K562 (cell line): ENCODE measurements around the gene CTF1. TPM values are rescaled to one million over a fixed set of nuclear protein-coding genes. Genes with fewer than 3 reads are reported as not detected.

Source experiments
- ATAC-seq: fragments of 200-7000 bp; cut with Tn5 transposase; 3 replicates; pipeline ENCODE4 v1.9.1; 2020; ENCODE audit warnings: moderate library complexity
- BruUV-seq: library from RNA; stranded (reverse); fragments of 400-500 nt; replicated peaks from 2 replicates; lab custom pipeline; 2021; lab: Mats Ljungman, UMichigan
- CTCF ChIA-PET: fragments of 300-600 bp; formaldehyde crosslinking; extraction: SDS; loops from one replicate; lab custom pipeline; 2021; ENCODE audit warnings: low intra/inter-chr PET ratio; lab: Yijun Ruan, JAX
- POLR2A ChIA-PET: fragments of 300-600, 350-650 bp; sonication (Branson Sonifier 250); formaldehyde crosslinking; extraction: SDS; loops from one replicate; lab custom pipeline; 2021; ENCODE audit warnings: antibody characterized with exemption, inconsistent platforms; lab: Yijun Ruan, JAX
- DNase-seq, 4 experiments: peaks; one replicate each; pipeline versions ENCODE4 v3.0.0 to v3.0.0-alpha.2; 2011 to 2018; ENCODE audit warnings: low spot score in 3 of 4, mixed read lengths in 3 of 4; ENCODE audit errors: extremely low read depth in 1 of 4
- FAIRE-seq: peaks from 2 replicates; lab custom pipeline; 2011; peaks lifted over from hg19 to GRCh38; lab: Jason Lieb, UNC
- H2AFZ ChIP-seq: 2 replicates; pipeline ENCODE4 v1.6.0; 2011; ENCODE audit warnings: low read depth, low read length, control low read depth, inconsistent platforms
- H3K27ac ChIP-seq: fragments of 200-600 bp; 3 replicates; pipeline ENCODE4 v1.8.0; 2011; ENCODE audit warnings: low read depth, mild to moderate bottlenecking, control low read depth, inconsistent platforms, low read length, moderate library complexity, mixed read lengths; ENCODE audit errors: extremely low read depth
- H3K27me3 ChIP-seq, 2 experiments: fragments of 300-600 bp in 1 of 2; 2 replicates in 1 of 2; 3 replicates in 1 of 2; pipeline versions ENCODE4 v1.6.0 to v1.8.0; 2011; ENCODE audit warnings: inconsistent platforms in 2 of 2, low read length in 2 of 2, mild to moderate bottlenecking in 1 of 2, mixed read lengths in 1 of 2, moderate library complexity in 1 of 2; ENCODE audit not compliant: control insufficient read depth in 2 of 2, insufficient read depth in 2 of 2
- H3K36me3 ChIP-seq: fragments of 300-600 bp; 3 replicates; pipeline ENCODE4 v1.8.0; 2011; ENCODE audit warnings: mild to moderate bottlenecking, low read length, inconsistent platforms; ENCODE audit not compliant: control insufficient read depth, insufficient read depth
- H3K4me1 ChIP-seq, 2 experiments: fragments of 200-600 bp in 1 of 2; replicated peaks in 1 of 2; 2 replicates in 1 of 2; 3 replicates in 1 of 2; pipeline versions ENCODE4 v1.5.1 to v1.8.0; 2011; ENCODE audit warnings: inconsistent platforms in 2 of 2, low read length in 2 of 2, mild to moderate bottlenecking in 1 of 2, mixed read lengths in 1 of 2, moderate library complexity in 1 of 2; ENCODE audit not compliant: control insufficient read depth in 2 of 2, insufficient read depth in 2 of 2
- H3K4me2 ChIP-seq: 2 replicates; pipeline ENCODE4 v1.6.1; 2011; ENCODE audit warnings: low read length, control low read depth, inconsistent platforms, mixed read lengths; ENCODE audit not compliant: insufficient read depth
- H3K4me3 ChIP-seq: fragments of 200-600 bp; sonication (generic), shearing (Covaris generic); 2 replicates; pipeline ENCODE4 v1.5.1; 2016; ENCODE audit warnings: control low read depth, inconsistent platforms
- H3K79me2 ChIP-seq: fragments of 200-600 bp; 3 replicates; pipeline ENCODE4 v1.8.0; 2011; ENCODE audit warnings: low read length, inconsistent platforms; ENCODE audit not compliant: control insufficient read depth, insufficient read depth
- H3K9ac ChIP-seq, 2 experiments: 2 replicates each; pipeline versions ENCODE4 v1.6.0 to v1.6.1; 2011; ENCODE audit warnings: low read depth in 2 of 2, low read length in 2 of 2, control low read depth in 1 of 2, inconsistent platforms in 1 of 2, mild to moderate bottlenecking in 1 of 2, mixed read lengths in 1 of 2; ENCODE audit not compliant: insufficient read depth in 1 of 2
- H3K9me1 ChIP-seq: one replicate; pipeline ENCODE4 v1.6.0; 2011; ENCODE audit warnings: inconsistent platforms, mild to moderate bottlenecking, low read length, moderate library complexity; ENCODE audit not compliant: control insufficient read depth, insufficient read depth
- H3K9me3 ChIP-seq: replicated peaks from 2 replicates; pipeline ENCODE4 v1.5.1; 2011; ENCODE audit warnings: low read depth, low read length, inconsistent platforms; ENCODE audit not compliant: control insufficient read depth, insufficient read depth
- H4K20me1 ChIP-seq: replicated peaks from 2 replicates; pipeline ENCODE4 v1.6.1; 2011; ENCODE audit warnings: low read length, inconsistent platforms, mixed read lengths; ENCODE audit not compliant: control insufficient read depth, insufficient read depth
- MAZ ChIP-seq, 2 experiments: fragments of 450-650 bp in 1 of 2; sonication (generic) in 1 of 2; formaldehyde crosslinking; IDR thresholded peaks in 1 of 2; conservative IDR thresholded peaks in 1 of 2; 2 replicates each; pipeline versions ENCODE4 v1.4.0 to v1.5.0; 2020; ENCODE audit warnings: mild to moderate bottlenecking in 1 of 2, missing genetic modification reagents in 1 of 2
- PHF8 ChIP-seq: fragments of 200-600 bp; sonication (generic); IDR thresholded peaks from 2 replicates; pipeline ENCODE4 v1.6.1; 2012; ENCODE audit warnings: mixed run types, mild to moderate bottlenecking, inconsistent platforms, low read length, moderate library complexity, borderline replicate concordance
- RFX7 ChIP-seq: fragments of 250-450 bp; sonication (Bioruptor Pico); IDR thresholded peaks from 2 replicates; pipeline ENCODE4 v1.5.1; 2021; ENCODE audit warnings: mild to moderate bottlenecking
- ZNF316 ChIP-seq: fragments of 450-650 bp; IDR thresholded peaks from 2 replicates; pipeline ENCODE4 v1.6.1; 2016
- ZNF444 ChIP-seq: fragments of 250-450 bp; sonication (Bioruptor Pico); IDR thresholded peaks from 2 replicates; pipeline ENCODE4 v1.4.0; 2020; ENCODE audit warnings: mild to moderate bottlenecking, moderate library complexity
- WGBS: fragments of 100-300 bp; shearing (Covaris generic); methylation state at CpG from one replicate; pipeline ENCODE4 v1.1.6; 2016; ENCODE audit warnings: low coverage, mixed read lengths; ENCODE audit not compliant: insufficient coverage; ENCODE audit errors: missing lambda C conversion rate; 5-methylcytosine and 5-hydroxymethylcytosine counted together
- in situ Hi-C: fragments of 300-500 bp; cut with MboI; formaldehyde crosslinking; loops from 4 replicates; pipeline ENCODE4 v1.15.0; 2018; ENCODE audit warnings: inconsistent platforms, mixed read lengths
- intact Hi-C: fragments of 100-400 bp; cut with micrococcal nuclease; formaldehyde crosslinking; loops from 2 replicates; pipeline ENCODE4 v1.14.2; 2022
- polyA plus RNA-seq, 8 experiments: library from polyadenylated mRNA; depleted of rRNA in 4 of 8; stranded (reverse) in 5 of 8; unstranded in 3 of 8; fragments of >200 nt; fragmentation: Nextera tagmentation in 2 of 8; fragmentation: Illumina TruSeq in 1 of 8; extraction: Ambion mirVana in 2 of 8; extraction: Trizol in 1 of 8; gene quantifications; 2 replicates each; pipeline versions ENCODE4 v1.2.1 to v1.2.3, GENCODE V29; 2011 to 2014; ENCODE audit warnings: inconsistent platforms in 1 of 8, missing spikeins in 1 of 8
- total RNA-seq, 7 experiments: library from RNA; depleted of rRNA in 6 of 7; stranded (reverse); fragments of >200 nt in 6 of 7; fragmentation: Illumina TruSeq in 2 of 7; extraction: Trizol in 2 of 7; gene quantifications; 2 replicates each; pipeline versions ENCODE4 v1.2.1 to v1.2.3, GENCODE V29; 2011 to 2021; ENCODE audit warnings: low replicate concordance in 1 of 7
- TF ChIP-seq, protein P1 (sequence below), 3 experiments: fragments of 200-800 bp in 1 of 3; sonication (Bioruptor generic) in 1 of 3; sonication (generic) in 1 of 3; formaldehyde crosslinking in 1 of 3; IDR thresholded peaks; 2 replicates each; pipeline versions ENCODE4 v1.6.1 to v1.8.0; 2016 to 2022; ENCODE audit warnings: mild to moderate bottlenecking in 2 of 3, missing compliant biosample characterization in 2 of 3, missing genetic modification characterization in 2 of 3, missing genetic modification reagents in 1 of 3
- TF ChIP-seq, protein P2 (sequence below): sonication (generic); formaldehyde crosslinking; IDR thresholded peaks from 2 replicates; pipeline ENCODE4 v1.8.0; 2023; ENCODE audit warnings: missing genetic modification reagents, mild to moderate bottlenecking, borderline replicate concordance
- TF ChIP-seq, protein P3 (sequence below): fragments of 450-650 bp; formaldehyde crosslinking; IDR thresholded peaks from 2 replicates; pipeline ENCODE4 v1.4.0; 2020; ENCODE audit warnings: mild to moderate bottlenecking, moderate library complexity

CTF1 gene
- total and polyA plus RNA-seq, 9 of the 15 experiments (the other 6 are each of a cell fraction or from before 2014, with no cell fraction given) = 0.24 to 2.5 (median 0.44) TPM

DNA sequence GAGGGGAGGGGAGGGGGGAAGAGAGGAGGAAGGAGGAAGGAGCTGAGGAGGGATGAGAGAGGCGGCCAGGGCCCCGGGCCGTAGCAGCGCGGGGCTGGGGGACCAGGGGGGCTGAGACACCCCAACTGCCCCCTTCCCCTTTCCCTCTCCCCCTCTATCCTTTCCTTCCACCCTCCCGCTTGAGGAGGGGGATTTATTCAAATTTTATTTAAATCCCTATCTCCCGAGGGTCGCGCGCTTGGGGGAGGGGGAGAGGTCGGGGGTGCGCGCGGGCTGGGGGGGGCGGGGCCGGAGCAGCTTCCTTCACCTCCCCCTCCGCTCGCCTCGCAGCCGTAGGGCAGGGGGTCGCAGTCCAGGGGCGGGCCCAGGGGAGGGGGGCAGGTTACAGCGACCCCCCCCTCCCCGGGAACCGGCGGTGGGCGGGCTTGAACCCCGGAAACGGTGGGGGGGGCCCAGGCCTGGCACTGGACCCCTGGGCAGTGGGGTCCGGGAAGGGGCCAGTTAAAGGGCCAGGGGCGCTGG lies 27.2 kb downstream of the CTF1 start, which contains the start of gene FBXL19 (continued):
- TF ChIP-seq PHF8 (peak; percentile 9; the same call in 1 of the 2 replicates), ZNF444 (CRISPR knock-in tag) (peak; percentile 77), MAZ (CRISPR knock-in tag; conservative IDR thresholded peaks at IDR 0.05 in 1 of 2, IDR thresholded peaks at IDR 0.05 in 1 of 2) (0 out of 4 replicates have a peak, but pooled peaks of 1 of the 2 experiments have one; percentile 14)
- TF ChIP-seq, protein P1, sequence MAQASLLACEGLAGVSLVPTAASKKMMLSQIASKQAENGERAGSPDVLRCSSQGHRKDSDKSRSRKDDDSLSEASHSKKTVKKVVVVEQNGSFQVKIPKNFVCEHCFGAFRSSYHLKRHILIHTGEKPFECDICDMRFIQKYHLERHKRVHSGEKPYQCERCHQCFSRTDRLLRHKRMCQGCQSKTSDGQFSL (CRISPR knock-in tag; IDR thresholded peaks at IDR 0.05) = peak; percentile 17; the same call in 1 of the 2 replicates
- TF ChIP-seq, protein P1 (tag; IDR thresholded peaks at IDR 0.05) = peak in 1 of 2 experiments; percentile 65; a peak in 2 of 4 replicates

DNA sequence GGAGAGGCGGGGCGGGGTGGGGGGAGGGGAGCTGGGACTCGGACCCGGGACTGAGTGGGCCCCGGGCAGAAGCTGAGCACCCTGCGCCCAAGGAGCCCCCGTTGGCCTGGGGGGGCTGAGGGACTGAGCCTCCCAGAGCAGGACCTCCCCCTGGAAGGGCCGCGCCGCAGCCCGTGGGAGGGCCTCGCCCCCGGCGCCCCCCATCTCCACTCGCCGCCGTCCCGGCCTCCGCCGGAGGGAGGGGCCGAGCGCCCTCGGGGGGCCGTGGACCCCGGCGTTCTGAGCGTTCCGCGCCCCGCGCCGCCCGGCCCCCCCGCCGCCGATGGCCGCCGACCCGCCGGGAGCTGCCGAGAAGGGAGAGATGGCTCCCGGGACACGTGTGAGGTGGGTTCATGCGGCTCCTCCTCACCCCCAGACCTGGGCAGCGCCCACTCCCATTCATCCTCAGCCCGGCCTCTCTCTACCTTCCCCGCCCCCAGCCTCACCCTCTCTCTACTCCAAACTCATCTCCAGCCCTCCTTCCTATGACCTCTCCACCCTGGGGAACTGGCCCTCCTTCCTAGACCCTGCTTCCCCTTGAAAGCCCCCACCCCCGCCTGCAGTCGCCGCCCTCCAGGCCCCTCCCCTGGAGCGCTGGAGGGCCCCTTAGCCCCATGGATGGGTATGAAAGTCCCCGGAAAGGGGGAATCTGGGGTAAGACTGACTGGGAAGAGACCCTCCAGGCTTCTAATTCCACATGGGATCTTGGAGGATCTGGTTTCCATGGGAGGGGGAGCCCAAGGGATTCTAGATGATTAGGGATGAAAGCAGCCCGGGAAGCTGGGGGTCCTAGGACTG lies 27.9 kb downstream of the CTF1 start:
- peaks cover 40% of the 10 kb centered on the region; the same call in 2 of the 3 replicates for H3K36me3 ChIP-seq
- DNase-seq = peak; percentile 26 to 74 (median 51)
- H3K4me1 ChIP-seq = peaks cover 3 to 52% of the 10 kb centered on the region in 2 experiments; a peak in 4 of 5 replicates
- peak overlapping the region; percentile 55; the same call in 2 of the 3 replicates for H3K27ac ChIP-seq
- intact Hi-C loops = loop anchor here (5.0 kb wide), 3 partner anchors 47 to 267 kb away; partner anchors contain the start of gene FBRS
- BruUV-seq = no TSS peak
- in situ Hi-C loops = loop anchor here (5.0 kb wide), 1 partner anchor 77 kb away; no protein-coding TSS in a partner anchor
- H3K4me2 ChIP-seq = peak overlapping the region; percentile 69
- no peaks in the 10 kb centered on the region; a peak in 1 of 5 replicates for H3K27me3 ChIP-seq
- peak overlapping the region; percentile 30 to 93; a peak in 3 of 4 replicates for H3K9ac ChIP-seq
- H3K79me2 ChIP-seq = peaks cover 17% of the 10 kb centered on the region
- no peak overlapping the region for H2AFZ ChIP-seq
- ChIA-PET POLR2A (interaction anchor here (0.5 to 1.5 kb wide), 2 partner anchors 109 to 256 kb away, joined by 3 to 5 read pairs; partner anchors contain the start of genes FUS and STX4), CTCF (no interaction called here)
- H3K9me1 ChIP-seq = peaks cover 3% of the 10 kb centered on the region
- WGBS = 9% methylated on average over 8 of the region's 53 CpGs
- no peak for FAIRE-seq
- ATAC-seq = no peak
- H3K4me3 ChIP-seq = peak overlapping the region; percentile 85
- H3K9me3 ChIP-seq = no peaks in the 10 kb centered on the region
- peaks cover 3% of the 10 kb centered on the region; the same call in 1 of the 2 replicates for H4K20me1 ChIP-seq
- TF ChIP-seq ZNF316 = no peak
- TF ChIP-seq, protein P2, sequence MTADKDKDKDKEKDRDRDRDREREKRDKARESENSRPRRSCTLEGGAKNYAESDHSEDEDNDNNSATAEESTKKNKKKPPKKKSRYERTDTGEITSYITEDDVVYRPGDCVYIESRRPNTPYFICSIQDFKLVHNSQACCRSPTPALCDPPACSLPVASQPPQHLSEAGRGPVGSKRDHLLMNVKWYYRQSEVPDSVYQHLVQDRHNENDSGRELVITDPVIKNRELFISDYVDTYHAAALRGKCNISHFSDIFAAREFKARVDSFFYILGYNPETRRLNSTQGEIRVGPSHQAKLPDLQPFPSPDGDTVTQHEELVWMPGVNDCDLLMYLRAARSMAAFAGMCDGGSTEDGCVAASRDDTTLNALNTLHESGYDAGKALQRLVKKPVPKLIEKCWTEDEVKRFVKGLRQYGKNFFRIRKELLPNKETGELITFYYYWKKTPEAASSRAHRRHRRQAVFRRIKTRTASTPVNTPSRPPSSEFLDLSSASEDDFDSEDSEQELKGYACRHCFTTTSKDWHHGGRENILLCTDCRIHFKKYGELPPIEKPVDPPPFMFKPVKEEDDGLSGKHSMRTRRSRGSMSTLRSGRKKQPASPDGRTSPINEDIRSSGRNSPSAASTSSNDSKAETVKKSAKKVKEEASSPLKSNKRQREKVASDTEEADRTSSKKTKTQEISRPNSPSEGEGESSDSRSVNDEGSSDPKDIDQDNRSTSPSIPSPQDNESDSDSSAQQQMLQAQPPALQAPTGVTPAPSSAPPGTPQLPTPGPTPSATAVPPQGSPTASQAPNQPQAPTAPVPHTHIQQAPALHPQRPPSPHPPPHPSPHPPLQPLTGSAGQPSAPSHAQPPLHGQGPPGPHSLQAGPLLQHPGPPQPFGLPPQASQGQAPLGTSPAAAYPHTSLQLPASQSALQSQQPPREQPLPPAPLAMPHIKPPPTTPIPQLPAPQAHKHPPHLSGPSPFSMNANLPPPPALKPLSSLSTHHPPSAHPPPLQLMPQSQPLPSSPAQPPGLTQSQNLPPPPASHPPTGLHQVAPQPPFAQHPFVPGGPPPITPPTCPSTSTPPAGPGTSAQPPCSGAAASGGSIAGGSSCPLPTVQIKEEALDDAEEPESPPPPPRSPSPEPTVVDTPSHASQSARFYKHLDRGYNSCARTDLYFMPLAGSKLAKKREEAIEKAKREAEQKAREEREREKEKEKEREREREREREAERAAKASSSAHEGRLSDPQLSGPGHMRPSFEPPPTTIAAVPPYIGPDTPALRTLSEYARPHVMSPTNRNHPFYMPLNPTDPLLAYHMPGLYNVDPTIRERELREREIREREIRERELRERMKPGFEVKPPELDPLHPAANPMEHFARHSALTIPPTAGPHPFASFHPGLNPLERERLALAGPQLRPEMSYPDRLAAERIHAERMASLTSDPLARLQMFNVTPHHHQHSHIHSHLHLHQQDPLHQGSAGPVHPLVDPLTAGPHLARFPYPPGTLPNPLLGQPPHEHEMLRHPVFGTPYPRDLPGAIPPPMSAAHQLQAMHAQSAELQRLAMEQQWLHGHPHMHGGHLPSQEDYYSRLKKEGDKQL = no peak
- no peak for TF ChIP-seq RFX7
- TF ChIP-seq, protein P3, sequence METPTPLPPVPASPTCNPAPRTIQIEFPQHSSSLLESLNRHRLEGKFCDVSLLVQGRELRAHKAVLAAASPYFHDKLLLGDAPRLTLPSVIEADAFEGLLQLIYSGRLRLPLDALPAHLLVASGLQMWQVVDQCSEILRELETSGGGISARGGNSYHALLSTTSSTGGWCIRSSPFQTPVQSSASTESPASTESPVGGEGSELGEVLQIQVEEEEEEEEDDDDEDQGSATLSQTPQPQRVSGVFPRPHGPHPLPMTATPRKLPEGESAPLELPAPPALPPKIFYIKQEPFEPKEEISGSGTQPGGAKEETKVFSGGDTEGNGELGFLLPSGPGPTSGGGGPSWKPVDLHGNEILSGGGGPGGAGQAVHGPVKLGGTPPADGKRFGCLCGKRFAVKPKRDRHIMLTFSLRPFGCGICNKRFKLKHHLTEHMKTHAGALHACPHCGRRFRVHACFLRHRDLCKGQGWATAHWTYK (CRISPR knock-in tag) = 0 out of 2 replicates have a peak, but pooled peaks have one; percentile 28
